Ishikawa (cell line): ENCODE data around the gene FNBP1L.

Experiments
- CEBPB ChIP-seq: IDR thresholded peaks from 2 replicates; pipeline ENCODE4 v1.6.1; 2012
- EP300 ChIP-seq: IDR thresholded peaks from 2 replicates; pipeline ENCODE4 v1.6.1; 2012; ENCODE audit warnings: borderline replicate concordance
- FOXM1 ChIP-seq: IDR thresholded peaks from 2 replicates; pipeline ENCODE4 v1.6.1; 2012; ENCODE audit warnings: low read depth, borderline replicate concordance
- RAD21 ChIP-seq: IDR thresholded peaks from 2 replicates; pipeline ENCODE4 v1.6.1; 2012; ENCODE audit warnings: low read depth
- TAF1 ChIP-seq: IDR thresholded peaks from 2 replicates; pipeline ENCODE4 v1.6.1; 2012; ENCODE audit warnings: low read depth, mild to moderate bottlenecking
- ZBTB7A ChIP-seq: IDR thresholded peaks from 2 replicates; pipeline ENCODE4 v1.6.1; 2012; ENCODE audit warnings: low read depth
- TF ChIP-seq, protein P1 (sequence below): IDR thresholded peaks from 2 replicates; pipeline ENCODE4 v1.6.1; 2012
- TF ChIP-seq, protein P2 (sequence below): IDR thresholded peaks from 2 replicates; pipeline ENCODE4 v1.6.1; 2012; ENCODE audit warnings: low read depth, mild to moderate bottlenecking
- TF ChIP-seq, protein P3 (sequence below): IDR thresholded peaks from 2 replicates; pipeline ENCODE4 v1.6.1; 2012

DNA sequence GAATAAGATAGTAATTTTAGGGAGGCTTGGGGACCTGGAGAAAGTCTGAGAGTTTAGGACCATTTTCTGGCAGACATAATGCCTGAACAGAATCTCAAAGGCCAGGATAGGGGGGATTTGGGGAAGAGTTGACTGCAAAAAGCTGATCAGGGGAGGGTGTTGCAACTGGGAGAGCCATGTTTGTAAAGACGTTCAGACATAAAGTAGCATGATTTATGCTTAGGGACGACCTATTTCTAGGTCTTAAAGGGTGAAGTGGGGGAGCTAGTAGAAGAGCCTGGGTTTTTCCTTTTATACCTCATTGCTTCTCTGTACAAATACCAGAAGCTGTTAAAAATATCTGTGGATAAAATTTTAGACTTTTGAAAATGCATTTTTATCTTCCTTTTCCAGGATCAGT lies 51.2 kb downstream of the FNBP1L start:
- no peak for TF ChIP-seq EP300
- no peak for TF ChIP-seq FOXM1
- TF ChIP-seq TAF1 = no peak
- TF ChIP-seq ZBTB7A = no peak
- TF ChIP-seq, protein P1, sequence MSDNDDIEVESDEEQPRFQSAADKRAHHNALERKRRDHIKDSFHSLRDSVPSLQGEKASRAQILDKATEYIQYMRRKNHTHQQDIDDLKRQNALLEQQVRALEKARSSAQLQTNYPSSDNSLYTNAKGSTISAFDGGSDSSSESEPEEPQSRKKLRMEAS = no peak
- TF ChIP-seq, protein P2, sequence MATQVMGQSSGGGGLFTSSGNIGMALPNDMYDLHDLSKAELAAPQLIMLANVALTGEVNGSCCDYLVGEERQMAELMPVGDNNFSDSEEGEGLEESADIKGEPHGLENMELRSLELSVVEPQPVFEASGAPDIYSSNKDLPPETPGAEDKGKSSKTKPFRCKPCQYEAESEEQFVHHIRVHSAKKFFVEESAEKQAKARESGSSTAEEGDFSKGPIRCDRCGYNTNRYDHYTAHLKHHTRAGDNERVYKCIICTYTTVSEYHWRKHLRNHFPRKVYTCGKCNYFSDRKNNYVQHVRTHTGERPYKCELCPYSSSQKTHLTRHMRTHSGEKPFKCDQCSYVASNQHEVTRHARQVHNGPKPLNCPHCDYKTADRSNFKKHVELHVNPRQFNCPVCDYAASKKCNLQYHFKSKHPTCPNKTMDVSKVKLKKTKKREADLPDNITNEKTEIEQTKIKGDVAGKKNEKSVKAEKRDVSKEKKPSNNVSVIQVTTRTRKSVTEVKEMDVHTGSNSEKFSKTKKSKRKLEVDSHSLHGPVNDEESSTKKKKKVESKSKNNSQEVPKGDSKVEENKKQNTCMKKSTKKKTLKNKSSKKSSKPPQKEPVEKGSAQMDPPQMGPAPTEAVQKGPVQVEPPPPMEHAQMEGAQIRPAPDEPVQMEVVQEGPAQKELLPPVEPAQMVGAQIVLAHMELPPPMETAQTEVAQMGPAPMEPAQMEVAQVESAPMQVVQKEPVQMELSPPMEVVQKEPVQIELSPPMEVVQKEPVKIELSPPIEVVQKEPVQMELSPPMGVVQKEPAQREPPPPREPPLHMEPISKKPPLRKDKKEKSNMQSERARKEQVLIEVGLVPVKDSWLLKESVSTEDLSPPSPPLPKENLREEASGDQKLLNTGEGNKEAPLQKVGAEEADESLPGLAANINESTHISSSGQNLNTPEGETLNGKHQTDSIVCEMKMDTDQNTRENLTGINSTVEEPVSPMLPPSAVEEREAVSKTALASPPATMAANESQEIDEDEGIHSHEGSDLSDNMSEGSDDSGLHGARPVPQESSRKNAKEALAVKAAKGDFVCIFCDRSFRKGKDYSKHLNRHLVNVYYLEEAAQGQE = no peak
- TF ChIP-seq CEBPB = no peak
- TF ChIP-seq RAD21 = no peak
- TF ChIP-seq, protein P3, sequence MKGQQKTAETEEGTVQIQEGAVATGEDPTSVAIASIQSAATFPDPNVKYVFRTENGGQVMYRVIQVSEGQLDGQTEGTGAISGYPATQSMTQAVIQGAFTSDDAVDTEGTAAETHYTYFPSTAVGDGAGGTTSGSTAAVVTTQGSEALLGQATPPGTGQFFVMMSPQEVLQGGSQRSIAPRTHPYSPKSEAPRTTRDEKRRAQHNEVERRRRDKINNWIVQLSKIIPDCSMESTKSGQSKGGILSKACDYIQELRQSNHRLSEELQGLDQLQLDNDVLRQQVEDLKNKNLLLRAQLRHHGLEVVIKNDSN = no peak
